ENCODE data around the gene YPEL2.
A peak's percentile ranks its signal among the peaks of the same experiment; 100 is the strongest.

YPEL2 gene

DNA sequence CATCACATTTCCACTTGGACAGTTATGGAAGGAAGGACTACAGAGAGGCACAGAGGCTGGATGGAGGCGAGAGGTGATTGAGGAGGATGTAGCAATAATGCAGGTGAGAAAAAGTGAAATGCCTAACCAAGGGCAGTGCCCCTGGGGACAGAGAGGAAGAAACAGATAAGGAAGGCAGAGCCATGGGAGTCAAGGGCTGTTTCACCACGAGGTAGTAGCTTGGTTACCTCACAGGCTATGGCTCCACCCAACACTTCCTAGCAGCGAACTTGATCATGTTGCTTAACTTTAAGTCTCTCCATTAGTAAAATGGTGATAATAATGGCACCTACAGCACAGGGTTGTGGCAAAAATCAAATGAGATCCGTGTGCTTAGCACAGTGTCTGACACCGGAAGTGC lies 83.9 kb downstream of the YPEL2 start:
- DNase-seq (ENCODE audit: low spot score in 2 of 2) (no peak), ATAC-seq (no peak)
- H3K4me1 Mint-ChIP-seq: peaks cover 29% of the 10 kb centered on the region
- no peaks in the 10 kb centered on the region for H3K36me3 Mint-ChIP-seq
- H3K4me3 Mint-ChIP-seq: no peak overlapping the region
- no peaks in the 10 kb centered on the region for H3K9me3 Mint-ChIP-seq
- no peak overlapping the region for H3K27ac Mint-ChIP-seq

DNA sequence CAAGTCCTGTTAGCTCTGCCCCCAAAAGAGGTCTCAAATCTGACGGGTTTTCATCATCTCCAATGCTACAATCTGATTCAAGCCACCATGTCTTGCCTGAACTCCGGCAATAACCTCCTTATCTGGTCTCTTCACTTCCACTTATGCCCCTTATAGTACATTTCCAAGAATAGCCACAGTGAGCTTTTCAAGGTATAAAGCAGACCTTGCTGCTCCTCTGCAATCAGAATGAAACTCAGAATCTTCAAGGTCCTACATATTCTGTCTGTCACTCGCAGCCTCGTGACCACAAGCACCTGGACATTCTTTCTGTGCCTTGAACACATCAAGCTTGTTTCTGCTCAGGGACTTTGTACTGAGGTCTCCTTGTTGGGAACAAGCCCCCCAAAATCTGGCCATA lies 84.7 kb downstream of the YPEL2 start:
- no peak for DNase-seq (ENCODE audit: low spot score in 2 of 2)
- Mint-ChIP-seq H3K36me3 (no peaks in the 10 kb centered on the region), H3K4me3 (peak overlapping the region; percentile 4), H3K27ac (peak overlapping the region; percentile 6), H3K9me3 (no peaks in the 10 kb centered on the region), H3K4me1 (peaks cover 29% of the 10 kb centered on the region)
- peak; percentile 89 for ATAC-seq

DNA sequence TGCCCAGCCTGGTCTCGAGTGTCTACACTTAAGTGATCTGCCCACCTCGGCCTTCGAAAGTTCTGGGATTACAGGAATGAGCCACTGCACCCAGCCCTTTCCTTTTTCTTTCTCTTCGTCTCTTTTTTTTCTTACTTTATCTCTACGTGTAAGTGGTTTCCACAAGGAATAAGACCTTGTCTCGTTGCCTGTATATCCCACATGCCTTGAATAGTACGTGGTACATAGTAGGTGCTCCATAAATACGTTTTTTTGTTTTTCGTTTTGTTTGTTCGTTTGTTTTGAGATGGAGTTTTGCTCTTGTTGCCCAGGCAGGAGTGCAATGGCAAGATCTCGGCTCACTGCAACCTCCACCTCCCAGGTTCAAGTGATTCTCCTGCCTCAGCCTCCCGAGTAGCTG lies 86.0 kb downstream of the YPEL2 start:
- ATAC-seq: no peak
- Mint-ChIP-seq H3K9me3 (no peaks in the 10 kb centered on the region), H3K27ac (no peak overlapping the region), H3K36me3 (no peaks in the 10 kb centered on the region), H3K4me1 (peaks cover 29% of the 10 kb centered on the region), H3K4me3 (no peak overlapping the region)
- no peak for DNase-seq (ENCODE audit: low spot score in 2 of 2)

GRCh38 chr17:59418732-59419166 lies 87.3 kb downstream of the YPEL2 start:
- Mint-ChIP-seq H3K27ac (no peak overlapping the region), H3K4me1 (peaks cover 29% of the 10 kb centered on the region), H3K9me3 (no peaks in the 10 kb centered on the region), H3K36me3 (no peaks in the 10 kb centered on the region), H3K4me3 (no peak overlapping the region)
- ATAC-seq: no peak
- no peak for DNase-seq (ENCODE audit: low spot score in 2 of 2)

- ATAC-seq (no peak), DNase-seq (ENCODE audit: low spot score in 2 of 2) (no peak)
- Mint-ChIP-seq H3K27ac (no peak overlapping the region), H3K36me3 (no peaks in the 10 kb centered on the region), H3K9me3 (no peaks in the 10 kb centered on the region), H3K4me1 (peaks cover 17% of the 10 kb centered on the region), H3K4me3 (no peak overlapping the region)
Measured at GRCh38 chr17:59420901-59421300, 89.4 kb downstream of the YPEL2 start.

- Mint-ChIP-seq H3K4me1 (peaks cover 15% of the 10 kb centered on the region), H3K27ac (no peak overlapping the region), H3K9me3 (no peaks in the 10 kb centered on the region), H3K36me3 (no peaks in the 10 kb centered on the region), H3K4me3 (no peak overlapping the region)
- DNase-seq (ENCODE audit: low spot score in 2 of 2): no peak
- no peak for ATAC-seq
Measured at GRCh38 chr17:59421722-59422121, 90.3 kb downstream of the YPEL2 start.

- H3K36me3 Mint-ChIP-seq: no peaks in the 10 kb centered on the region
- no peak overlapping the region for H3K27ac Mint-ChIP-seq
Measured at GRCh38 chr17:59423137-59423724, 91.8 kb downstream of the YPEL2 start.

DNA sequence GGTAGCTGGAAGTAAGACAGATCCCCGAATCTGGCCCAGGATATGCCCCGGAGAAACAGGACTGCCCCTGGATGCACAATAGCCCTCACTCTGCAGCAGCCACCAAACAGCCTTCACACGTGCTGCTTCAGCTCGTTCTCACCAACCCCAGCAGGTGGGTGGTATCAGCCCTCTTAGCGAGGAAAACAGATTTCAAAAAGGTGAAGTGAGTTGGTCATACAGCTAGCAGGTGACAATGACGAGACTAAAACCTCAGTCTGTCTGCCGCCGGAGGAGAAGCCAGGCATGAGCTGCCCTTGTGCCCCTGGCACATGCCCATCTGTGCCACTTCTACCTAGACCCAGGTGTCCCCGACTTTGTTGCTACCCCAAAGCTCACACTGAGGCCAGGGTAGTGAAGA lies 92.4 kb downstream of the YPEL2 start:
- no peak overlapping the region for H3K4me3 Mint-ChIP-seq
- no peak for ATAC-seq
- no peaks in the 10 kb centered on the region for H3K9me3 Mint-ChIP-seq
- no peaks in the 10 kb centered on the region for H3K36me3 Mint-ChIP-seq
- peaks cover 20% of the 10 kb centered on the region for H3K4me1 Mint-ChIP-seq
- no peak overlapping the region for H3K27ac Mint-ChIP-seq
- no peak for DNase-seq (ENCODE audit: low spot score in 2 of 2)

More at GRCh38 chr17:59423137-59423724, 91.8 kb downstream of the YPEL2 start:
- Mint-ChIP-seq H3K4me3 (no peak overlapping the region), H3K4me1 (peaks cover 19% of the 10 kb centered on the region), H3K9me3 (no peaks in the 10 kb centered on the region)
- no peak for DNase-seq (ENCODE audit: low spot score in 2 of 2)
- ATAC-seq: no peak

- Mint-ChIP-seq H3K27ac (no peak overlapping the region), H3K4me1 (peaks cover 20% of the 10 kb centered on the region), H3K4me3 (no peak overlapping the region), H3K9me3 (no peaks in the 10 kb centered on the region), H3K36me3 (no peaks in the 10 kb centered on the region)
- DNase-seq (ENCODE audit: low spot score in 2 of 2) (no peak), ATAC-seq (no peak)
Measured at GRCh38 chr17:59424331-59424730, 92.9 kb downstream of the YPEL2 start.

- H3K9me3 Mint-ChIP-seq: no peaks in the 10 kb centered on the region
- H3K4me1 Mint-ChIP-seq: peaks cover 20% of the 10 kb centered on the region
- ATAC-seq: no peak
- no peak overlapping the region for H3K4me3 Mint-ChIP-seq
- DNase-seq (ENCODE audit: low spot score in 2 of 2): no peak
- no peaks in the 10 kb centered on the region for H3K36me3 Mint-ChIP-seq
- H3K27ac Mint-ChIP-seq: no peak overlapping the region
Measured at GRCh38 chr17:59425085-59425931, 93.9 kb downstream of the YPEL2 start.

- no peak overlapping the region for H3K4me3 Mint-ChIP-seq
- no peaks in the 10 kb centered on the region for H3K36me3 Mint-ChIP-seq
- no peak overlapping the region for H3K27ac Mint-ChIP-seq
Measured at GRCh38 chr17:59426031-59426430, 94.6 kb downstream of the YPEL2 start.

GRCh38 chr17:59427425-59427921 lies 96.0 kb downstream of the YPEL2 start:
- H3K36me3 Mint-ChIP-seq: no peaks in the 10 kb centered on the region
- H3K4me3 Mint-ChIP-seq: no peak overlapping the region
- DNase-seq (ENCODE audit: low spot score in 2 of 2) (peak; percentile 32 to 68), ATAC-seq (peak; percentile 99)
- H3K9me3 Mint-ChIP-seq: no peaks in the 10 kb centered on the region
- peaks cover 33% of the 10 kb centered on the region for H3K4me1 Mint-ChIP-seq
- H3K27ac Mint-ChIP-seq: no peak overlapping the region

More at GRCh38 chr17:59426031-59426430, 94.6 kb downstream of the YPEL2 start:
- ATAC-seq (no peak), DNase-seq (ENCODE audit: low spot score in 2 of 2) (no peak)
- H3K9me3 Mint-ChIP-seq: no peaks in the 10 kb centered on the region
- peaks cover 21% of the 10 kb centered on the region for H3K4me1 Mint-ChIP-seq

DNA sequence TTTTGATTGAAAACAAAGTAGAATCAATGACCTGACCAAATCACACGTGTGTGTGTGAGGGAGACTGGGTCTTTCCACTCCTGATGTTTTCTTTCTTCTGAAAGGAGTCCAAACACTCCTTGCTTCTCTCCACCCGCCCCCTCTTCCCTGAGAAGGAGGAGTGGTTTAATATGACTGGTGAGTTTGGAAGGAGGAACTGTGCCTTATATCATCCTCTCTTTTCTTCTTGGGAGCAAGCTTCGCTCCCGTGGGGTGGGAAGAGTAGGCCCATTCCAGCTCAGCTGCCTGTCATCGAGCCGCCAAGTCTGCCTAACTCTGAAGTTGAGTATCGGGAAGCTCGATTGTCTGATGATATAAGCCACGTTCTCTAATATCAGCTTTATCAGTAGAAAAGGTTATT lies 96.5 kb downstream of the YPEL2 start:
- DNase-seq (ENCODE audit: low spot score in 2 of 2): no peak

GRCh38 chr17:59428916-59429485 lies 97.5 kb downstream of the YPEL2 start:
- DNase-seq (ENCODE audit: low spot score in 2 of 2) (no peak), ATAC-seq (no peak)
- no peaks in the 10 kb centered on the region for H3K36me3 Mint-ChIP-seq
- H3K4me3 Mint-ChIP-seq: no peak overlapping the region
- H3K4me1 Mint-ChIP-seq: peaks cover 35% of the 10 kb centered on the region
- peaks cover 4% of the 10 kb centered on the region for H3K9me3 Mint-ChIP-seq
- H3K27ac Mint-ChIP-seq: no peak overlapping the region

More for the DNA sequence above, 96.5 kb downstream of the YPEL2 start:
- H3K36me3 Mint-ChIP-seq: no peaks in the 10 kb centered on the region
- no peak overlapping the region for H3K4me3 Mint-ChIP-seq
- peaks cover 4% of the 10 kb centered on the region for H3K9me3 Mint-ChIP-seq
- H3K27ac Mint-ChIP-seq: no peak overlapping the region
- peaks cover 33% of the 10 kb centered on the region for H3K4me1 Mint-ChIP-seq
- ATAC-seq: no peak

DNA sequence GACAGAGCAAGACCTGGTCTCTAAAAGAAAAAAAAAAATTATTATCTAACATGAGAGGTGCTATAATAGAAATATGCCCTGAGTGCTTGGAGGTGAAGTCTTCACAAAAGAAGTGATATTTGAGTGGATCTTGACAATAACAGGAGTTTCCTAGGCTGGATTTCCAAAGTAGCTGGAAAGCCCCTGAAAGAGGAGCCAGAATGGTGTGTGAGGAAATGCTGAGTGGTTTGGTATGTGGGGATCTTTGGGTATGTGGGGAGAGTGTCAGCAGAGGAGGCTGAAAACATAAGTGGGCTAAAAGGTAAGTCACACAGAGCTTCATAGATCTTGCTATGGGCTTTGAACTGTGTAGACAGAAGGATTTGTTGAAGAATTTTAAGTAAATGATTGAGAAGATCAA lies 100.1 kb downstream of the YPEL2 start:
- DNase-seq (ENCODE audit: low spot score in 2 of 2): no peak

More for the DNA sequence above, 100.1 kb downstream of the YPEL2 start:
- no peak for ATAC-seq
- peaks cover 4% of the 10 kb centered on the region for H3K9me3 Mint-ChIP-seq
- peak overlapping the region; percentile 2 for H3K27ac Mint-ChIP-seq
- peaks cover 51% of the 10 kb centered on the region for H3K4me1 Mint-ChIP-seq
- peak overlapping the region; percentile 1 for H3K4me3 Mint-ChIP-seq
- H3K36me3 Mint-ChIP-seq: peaks cover 8% of the 10 kb centered on the region
